Central memory CD8-positive, alpha-beta T cell (primary cell): Measurements from ENCODE around the gene STAG2.
"Not testable (repeated sequence)": the region's sequence is repeated elsewhere in the genome, so short reads cannot be mapped to it uniquely, and the experiment has no call there.

Source experiments
- ATAC-seq: fragments of 150-1000 bp; cut with Tn5 transposase; replicated peaks from 2 replicates; pipeline ENCODE4 v1.10.0; 2022; ENCODE audit warnings: mild to moderate bottlenecking, moderate FRiP score, moderate number of reproducible peaks; ENCODE audit not compliant: poor library complexity, severe bottlenecking; ENCODE audit errors: extremely low read depth
- DNase-seq, 2 donors: peaks; one replicate each; pipeline ENCODE4 v3.0.0; 2021; ENCODE audit warnings: low spot score in 2 of 2
- H3K27ac Mint-ChIP-seq: one replicate; pipeline ENCODE4 v1.8.0; 2022; ENCODE audit warnings: low read depth, mild to moderate bottlenecking, moderate library complexity, mixed read lengths
- H3K27me3 Mint-ChIP-seq: one replicate; pipeline ENCODE4 v1.8.0; 2022; ENCODE audit warnings: mixed read lengths
- H3K36me3 Mint-ChIP-seq: one replicate; pipeline ENCODE4 v1.8.0; 2022; ENCODE audit warnings: mild to moderate bottlenecking, moderate library complexity, mixed read lengths; ENCODE audit not compliant: insufficient read depth
- H3K4me1 Mint-ChIP-seq: one replicate; pipeline ENCODE4 v1.8.0; 2022; ENCODE audit warnings: mixed read lengths
- H3K4me3 Mint-ChIP-seq: one replicate; pipeline ENCODE4 v1.8.0; 2022; ENCODE audit warnings: mild to moderate bottlenecking, moderate library complexity, mixed read lengths
- H3K9me3 Mint-ChIP-seq: one replicate; pipeline ENCODE4 v1.8.0; 2022; ENCODE audit warnings: mixed read lengths

Gene STAG2

DNA sequence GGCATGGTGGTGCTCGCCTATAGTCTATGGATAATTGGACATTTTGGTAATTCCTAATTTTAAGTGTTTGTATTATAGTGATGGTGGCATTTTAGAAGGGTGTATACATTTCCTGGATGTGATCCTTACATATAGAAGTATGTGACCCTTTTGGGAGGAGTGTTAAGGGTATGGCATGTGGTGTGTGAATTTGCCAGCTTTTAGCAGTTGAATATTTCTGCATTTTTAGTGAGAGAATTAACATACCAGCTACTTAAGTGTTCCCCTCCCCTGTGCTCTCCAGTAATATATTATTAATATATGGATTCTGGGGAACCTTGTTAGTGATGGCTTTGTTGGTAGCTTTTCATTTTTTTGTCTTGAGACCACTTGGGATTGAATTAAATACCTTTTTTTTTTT is 55.3 kb downstream of the STAG2 start:
- Mint-ChIP-seq H3K36me3 (peaks cover 6% of the 10 kb centered on the region), H3K27me3 (no peaks in the 10 kb centered on the region), H3K4me3 (no peak overlapping the region), H3K9me3 (no peaks in the 10 kb centered on the region), H3K4me1 (peaks cover 19% of the 10 kb centered on the region), H3K27ac (no peak overlapping the region)
- ATAC-seq: no peak
- no peak for DNase-seq

DNA sequence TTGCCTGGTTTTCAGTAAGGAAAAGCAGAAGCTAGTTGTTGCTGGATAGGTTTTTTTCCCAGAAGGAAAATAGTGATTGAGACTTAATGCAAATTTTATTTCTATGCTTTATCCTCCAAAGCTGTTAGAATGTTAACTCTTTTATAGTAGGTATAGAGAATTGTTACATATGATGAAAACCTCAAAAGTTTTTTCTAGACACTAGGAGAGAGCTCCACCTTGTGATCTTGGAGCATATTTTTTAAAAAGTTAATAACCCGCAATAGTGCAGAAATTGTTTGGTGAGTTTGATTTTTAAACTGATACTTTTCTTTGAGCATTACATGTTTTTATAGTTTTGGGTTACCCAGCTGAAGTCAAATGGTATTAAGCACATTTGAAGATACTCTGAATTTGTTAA is 56.5 kb downstream of the STAG2 start:
- Mint-ChIP-seq H3K4me3 (no peak overlapping the region), H3K36me3 (peaks cover 10% of the 10 kb centered on the region), H3K27me3 (no peaks in the 10 kb centered on the region), H3K27ac (peak overlapping the region; percentile 73), H3K4me1 (peaks cover 17% of the 10 kb centered on the region), H3K9me3 (no peaks in the 10 kb centered on the region)
- DNase-seq (no peak), ATAC-seq (no peak)

DNA sequence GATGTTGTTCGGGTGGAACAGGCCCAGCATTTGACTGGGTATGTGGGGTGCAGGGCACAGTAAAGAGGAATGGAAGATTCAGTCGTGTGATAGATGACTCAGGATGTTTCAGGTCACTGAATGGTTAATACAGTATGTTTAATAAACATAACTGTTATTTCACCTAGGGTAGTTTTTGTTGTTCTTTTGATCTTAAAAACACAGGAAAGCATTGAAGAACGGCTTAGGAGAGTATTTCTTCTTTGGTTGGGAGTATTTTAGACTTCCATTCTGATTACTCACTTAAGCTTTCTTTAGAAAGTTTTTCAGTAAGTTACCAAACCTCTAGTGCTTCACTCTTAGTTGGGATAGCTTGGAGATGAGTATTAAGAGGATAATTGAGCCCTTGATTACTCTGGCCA is 62.3 kb downstream of the STAG2 start:
- Mint-ChIP-seq H3K27ac (peak overlapping the region; percentile 55), H3K36me3 (peaks cover 19% of the 10 kb centered on the region), H3K9me3 (no peaks in the 10 kb centered on the region), H3K4me3 (no peak overlapping the region), H3K27me3 (no peaks in the 10 kb centered on the region), H3K4me1 (peaks cover 11% of the 10 kb centered on the region)
- no peak for DNase-seq
- no peak for ATAC-seq

- DNase-seq: no peak
- H3K4me1 Mint-ChIP-seq: peaks cover 11% of the 10 kb centered on the region
- H3K36me3 Mint-ChIP-seq: peaks cover 20% of the 10 kb centered on the region
- ATAC-seq: no peak
- H3K9me3 Mint-ChIP-seq: no peaks in the 10 kb centered on the region
- no peaks in the 10 kb centered on the region for H3K27me3 Mint-ChIP-seq
- no peak overlapping the region for H3K27ac Mint-ChIP-seq
- no peak overlapping the region for H3K4me3 Mint-ChIP-seq
Measured at GRCh38 chrX:124026529-124026928, 65.0 kb downstream of the STAG2 start.

- peaks cover 8% of the 10 kb centered on the region for H3K4me1 Mint-ChIP-seq
- H3K4me3 Mint-ChIP-seq: no peak overlapping the region
- no peaks in the 10 kb centered on the region for H3K27me3 Mint-ChIP-seq
- no peak overlapping the region for H3K27ac Mint-ChIP-seq
- H3K9me3 Mint-ChIP-seq: no peaks in the 10 kb centered on the region
- H3K36me3 Mint-ChIP-seq: peaks cover 16% of the 10 kb centered on the region
- DNase-seq (no peak), ATAC-seq (no peak)
Measured at GRCh38 chrX:124028182-124028581, 66.7 kb downstream of the STAG2 start.

GRCh38 chrX:124030520-124030919 is 69.0 kb downstream of the STAG2 start:
- peaks cover 20% of the 10 kb centered on the region for H3K36me3 Mint-ChIP-seq
- no peak overlapping the region for H3K4me3 Mint-ChIP-seq
- no peaks in the 10 kb centered on the region for H3K27me3 Mint-ChIP-seq
- H3K4me1 Mint-ChIP-seq: peaks cover 6% of the 10 kb centered on the region
- DNase-seq (no peak), ATAC-seq (no peak)
- H3K27ac Mint-ChIP-seq: no peak overlapping the region
- H3K9me3 Mint-ChIP-seq: no peaks in the 10 kb centered on the region

- DNase-seq (no peak), ATAC-seq (no peak)
- H3K9me3 Mint-ChIP-seq: no peaks in the 10 kb centered on the region
- H3K36me3 Mint-ChIP-seq: peaks cover 20% of the 10 kb centered on the region
- peak overlapping the region; percentile 32 for H3K27ac Mint-ChIP-seq
- H3K4me1 Mint-ChIP-seq: peaks cover 6% of the 10 kb centered on the region
- no peaks in the 10 kb centered on the region for H3K27me3 Mint-ChIP-seq
- no peak overlapping the region for H3K4me3 Mint-ChIP-seq
Measured at GRCh38 chrX:124033821-124034220, 72.3 kb downstream of the STAG2 start.

GRCh38 chrX:124035657-124036056 is 74.2 kb downstream of the STAG2 start:
- Mint-ChIP-seq H3K4me1 (peaks cover 6% of the 10 kb centered on the region), H3K9me3 (no peaks in the 10 kb centered on the region), H3K4me3 (no peak overlapping the region), H3K27me3 (no peaks in the 10 kb centered on the region), H3K36me3 (peaks cover 28% of the 10 kb centered on the region), H3K27ac (no peak overlapping the region)
- ATAC-seq: no peak
- no peak for DNase-seq

GRCh38 chrX:124042042-124042441 is 80.5 kb downstream of the STAG2 start:
- Mint-ChIP-seq H3K27me3 (no peaks in the 10 kb centered on the region), H3K4me3 (no peak overlapping the region), H3K9me3 (no peaks in the 10 kb centered on the region), H3K4me1 (peaks cover 5% of the 10 kb centered on the region), H3K27ac (peak overlapping the region; percentile 38), H3K36me3 (peaks cover 38% of the 10 kb centered on the region)
- ATAC-seq (no peak), DNase-seq (no peak)

DNA sequence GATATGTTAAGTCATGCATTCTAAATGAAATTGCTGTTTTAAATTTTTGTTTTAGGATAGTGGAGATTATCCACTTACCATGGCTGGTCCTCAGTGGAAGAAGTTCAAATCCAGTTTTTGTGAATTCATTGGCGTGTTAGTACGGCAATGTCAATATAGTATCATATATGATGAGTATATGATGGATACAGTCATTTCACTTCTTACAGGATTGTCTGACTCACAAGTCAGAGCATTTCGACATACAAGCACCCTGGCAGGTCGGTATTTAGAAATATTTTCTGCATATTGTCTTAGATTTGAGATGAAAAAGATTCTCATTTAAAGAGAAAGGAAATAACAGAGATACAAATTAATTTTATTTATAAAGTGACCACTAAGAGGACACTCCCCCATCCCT is 83.6 kb downstream of the STAG2 start:
- DNase-seq (no peak), ATAC-seq (no peak)
- H3K36me3 Mint-ChIP-seq: peaks cover 33% of the 10 kb centered on the region
- no peaks in the 10 kb centered on the region for H3K9me3 Mint-ChIP-seq
- H3K27me3 Mint-ChIP-seq: no peaks in the 10 kb centered on the region
- peaks cover 5% of the 10 kb centered on the region for H3K4me1 Mint-ChIP-seq
- H3K27ac Mint-ChIP-seq: peak overlapping the region; percentile 57
- no peak overlapping the region for H3K4me3 Mint-ChIP-seq

DNA sequence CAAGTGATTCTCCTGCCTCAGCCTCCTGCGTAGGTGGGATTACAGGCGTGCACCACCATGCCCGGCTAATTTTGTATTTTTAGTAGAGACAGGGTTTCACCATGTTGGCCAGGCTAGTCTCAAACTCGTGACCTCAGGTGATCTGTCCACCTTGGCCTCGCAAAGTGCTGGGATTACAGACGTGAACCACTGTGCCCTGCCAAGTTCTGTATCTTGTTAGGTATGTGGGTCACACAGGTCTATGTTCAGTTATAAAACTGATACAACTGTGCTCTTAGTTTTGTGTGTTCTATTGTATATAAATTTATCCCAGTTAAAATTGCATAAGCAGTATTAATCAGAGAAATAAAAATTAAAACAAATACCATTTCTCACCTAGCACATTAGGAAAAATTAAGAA is 122.9 kb downstream of the STAG2 start:
- Mint-ChIP-seq H3K4me1 (peaks cover 25% of the 10 kb centered on the region), H3K36me3 (peaks cover 43% of the 10 kb centered on the region), H3K27ac (peak overlapping the region; percentile 25)
- DNase-seq, H3K9me3 Mint-ChIP-seq, H3K27me3 Mint-ChIP-seq, H3K4me3 Mint-ChIP-seq, ATAC-seq: not testable (repeated sequence)

GRCh38 chrX:124085063-124085462 is 123.6 kb downstream of the STAG2 start:
- no peaks in the 10 kb centered on the region for H3K27me3 Mint-ChIP-seq
- peaks cover 28% of the 10 kb centered on the region for H3K4me1 Mint-ChIP-seq
- peaks cover 48% of the 10 kb centered on the region for H3K36me3 Mint-ChIP-seq
- H3K9me3 Mint-ChIP-seq: no peaks in the 10 kb centered on the region
- peak overlapping the region; percentile 25 for H3K27ac Mint-ChIP-seq
- ATAC-seq: no peak
- H3K4me3 Mint-ChIP-seq: peak overlapping the region; percentile 47
- DNase-seq: no peak

DNA sequence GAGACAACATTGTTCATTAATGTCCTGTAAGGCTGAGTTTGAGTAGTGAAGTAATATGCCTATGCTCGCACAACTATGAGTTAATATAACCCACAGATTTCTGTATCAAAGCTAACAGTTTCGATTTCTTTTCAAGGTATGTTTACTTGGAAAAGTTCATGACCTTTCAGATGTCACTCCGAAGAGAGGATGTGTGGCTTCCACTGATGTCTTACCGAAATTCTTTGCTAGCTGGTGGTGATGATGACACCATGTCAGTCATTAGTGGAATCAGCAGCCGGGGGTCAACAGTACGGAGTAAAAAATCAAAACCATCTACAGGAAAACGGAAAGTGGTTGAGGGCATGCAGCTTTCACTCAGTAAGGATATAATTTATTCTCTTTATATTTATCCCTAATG is 124.9 kb downstream of the STAG2 start:
- Mint-ChIP-seq H3K27ac (peak overlapping the region; percentile 82), H3K4me3 (peak overlapping the region; percentile 25), H3K27me3 (no peaks in the 10 kb centered on the region), H3K9me3 (no peaks in the 10 kb centered on the region), H3K4me1 (peaks cover 32% of the 10 kb centered on the region), H3K36me3 (peaks cover 47% of the 10 kb centered on the region)
- DNase-seq (peak in 1 of 2 donors; percentile 36), ATAC-seq (peak; percentile 93)
